Cortex of kidney (tissue), 1 donor: ENCODE data around the gene SCN2B.

Source experiments
- DNase-seq: peaks from one replicate; lab custom pipeline; 2025; lab: John Stamatoyannopoulos, UW

Gene SCN2B, protein sequence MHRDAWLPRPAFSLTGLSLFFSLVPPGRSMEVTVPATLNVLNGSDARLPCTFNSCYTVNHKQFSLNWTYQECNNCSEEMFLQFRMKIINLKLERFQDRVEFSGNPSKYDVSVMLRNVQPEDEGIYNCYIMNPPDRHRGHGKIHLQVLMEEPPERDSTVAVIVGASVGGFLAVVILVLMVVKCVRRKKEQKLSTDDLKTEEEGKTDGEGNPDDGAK

DNA sequence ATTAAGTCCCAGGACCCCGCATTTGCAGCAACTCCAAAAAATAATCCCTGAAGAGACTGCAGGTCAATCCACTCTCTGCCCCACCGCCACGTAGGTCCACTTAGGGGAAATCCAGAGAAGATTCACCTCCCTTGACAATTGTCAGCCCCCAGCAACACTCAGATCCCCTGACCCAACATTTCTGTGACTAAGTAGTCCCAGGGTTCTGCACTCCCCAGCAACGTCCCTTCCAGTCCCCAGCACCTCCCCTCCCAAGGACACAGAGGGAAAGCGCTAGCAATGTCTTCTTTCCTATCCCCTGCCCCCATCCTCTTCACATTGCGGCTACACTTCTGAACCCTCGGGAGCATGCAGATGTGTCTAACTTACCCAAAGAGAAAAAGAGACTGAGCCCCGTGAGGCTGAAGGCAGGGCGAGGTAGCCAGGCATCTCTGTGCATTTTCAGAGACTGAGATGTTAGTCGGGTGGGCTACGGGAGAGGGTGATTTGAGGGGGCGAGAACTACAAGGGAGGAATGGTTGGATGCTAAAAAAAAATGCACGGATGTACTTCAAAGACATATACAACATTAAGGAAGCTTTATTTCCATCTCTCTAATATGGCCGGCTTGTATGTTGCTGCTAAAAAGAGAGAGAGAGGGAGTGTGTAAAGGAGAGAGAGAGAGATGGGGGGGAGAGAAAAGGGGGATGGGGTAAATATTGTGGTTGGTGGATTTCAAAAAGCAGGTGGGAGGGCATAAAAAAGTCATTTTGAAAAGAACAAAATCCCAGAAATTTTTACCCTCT is at the start of gene SCN2B:
SCN2B (minus strand) TSS at position 647 of the 785 bp plus-strand sequence; CDS start at position 439, 208 bp downstream.
- DNase-seq = no peak

DNA sequence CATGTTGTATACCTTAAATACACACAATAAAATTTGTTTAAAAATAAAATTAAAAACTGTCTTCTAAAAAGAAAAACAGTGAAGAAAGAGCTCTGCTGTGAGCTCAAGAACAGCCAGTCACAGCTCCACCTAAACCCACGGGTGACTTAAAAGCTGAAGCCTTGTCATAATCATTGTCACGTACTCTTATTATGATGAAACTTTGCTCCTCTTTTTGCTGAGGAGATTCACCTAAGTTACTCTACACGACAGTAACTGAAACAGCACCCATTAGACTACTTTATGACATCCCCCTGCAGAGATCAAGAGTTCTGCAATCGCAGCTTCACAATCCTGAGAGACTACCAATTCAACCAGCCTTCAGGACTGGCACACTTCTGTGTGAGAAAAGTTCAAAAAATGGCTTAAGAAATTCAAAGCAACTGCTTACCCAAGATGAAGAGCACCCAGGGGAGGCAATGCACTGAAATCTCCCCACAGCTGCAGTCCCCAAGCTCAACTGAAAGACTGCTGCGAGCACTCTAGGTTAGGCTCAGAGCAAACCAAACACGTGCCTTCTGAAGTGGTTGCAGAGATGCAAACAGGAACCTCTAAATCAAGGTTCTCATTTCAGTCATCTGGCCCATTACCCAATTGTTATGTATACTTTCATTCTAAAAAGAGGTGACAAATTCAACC is 48.2 kb upstream of the SCN2B start, which contains the start of gene JAML:
JAML (minus strand) TSS at position 501 of the 678 bp plus-strand sequence. CDS start 10,145 bp downstream, outside the sequence.
- DNase-seq = no peak

DNA sequence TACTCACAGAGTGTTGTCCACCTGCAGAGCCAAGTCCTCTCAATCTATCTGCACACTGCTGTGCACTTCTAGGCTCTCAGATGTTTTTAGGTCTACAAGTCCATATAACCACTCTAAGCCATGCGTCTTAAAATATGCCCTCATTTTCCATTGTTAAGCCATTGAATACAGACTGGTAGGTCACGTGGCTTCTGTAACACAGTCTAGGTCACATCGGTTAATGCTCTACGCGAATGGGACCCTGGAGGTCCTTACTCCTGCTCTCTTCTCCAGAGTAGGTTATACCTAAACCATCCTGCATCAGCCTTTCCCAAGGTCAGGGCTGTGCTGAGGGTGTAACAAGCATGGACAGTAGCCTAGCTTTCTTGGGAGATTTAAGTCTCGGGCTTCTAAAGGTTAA is 47.6 kb upstream of the SCN2B start:
- no peak for DNase-seq

DNA sequence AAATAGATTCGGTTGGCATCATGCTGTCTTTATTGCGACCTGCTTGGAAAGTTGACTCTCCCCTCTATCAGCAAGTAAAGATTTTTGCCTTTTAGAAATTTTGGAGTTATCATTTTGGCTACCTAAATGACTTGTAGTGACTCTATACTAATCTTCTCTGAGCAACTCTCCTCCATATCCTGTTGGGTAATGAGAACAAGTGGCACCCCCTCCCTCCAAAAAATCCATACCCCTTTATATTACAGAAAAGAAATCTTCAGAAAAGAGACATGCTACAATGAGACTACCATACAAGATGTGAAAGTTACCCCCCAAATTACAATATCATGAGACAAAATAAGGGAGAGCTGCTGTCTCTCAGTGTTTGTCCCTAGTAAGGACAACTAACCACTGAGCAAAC is 47.1 kb upstream of the SCN2B start:
- DNase-seq = no peak

DNA sequence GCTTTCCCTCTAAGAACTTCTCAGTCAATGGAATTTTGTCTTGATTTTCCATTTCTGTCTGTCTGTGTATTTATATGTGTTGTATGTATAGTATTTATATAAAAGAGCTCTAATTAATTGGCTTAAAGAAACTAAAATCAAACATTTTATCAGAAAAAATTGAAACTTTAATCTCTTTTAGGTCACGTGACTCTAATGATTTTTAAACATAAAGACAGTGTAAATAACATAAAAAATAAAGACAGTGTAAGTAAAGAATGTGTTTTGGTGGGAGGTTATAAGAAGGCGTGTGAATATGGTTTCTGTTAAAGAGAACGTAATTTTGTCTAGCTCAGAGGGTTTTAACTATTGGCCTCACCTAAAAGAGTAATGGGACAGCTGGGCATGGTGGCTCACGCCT is 46.0 kb upstream of the SCN2B start:
- no peak for DNase-seq

DNA sequence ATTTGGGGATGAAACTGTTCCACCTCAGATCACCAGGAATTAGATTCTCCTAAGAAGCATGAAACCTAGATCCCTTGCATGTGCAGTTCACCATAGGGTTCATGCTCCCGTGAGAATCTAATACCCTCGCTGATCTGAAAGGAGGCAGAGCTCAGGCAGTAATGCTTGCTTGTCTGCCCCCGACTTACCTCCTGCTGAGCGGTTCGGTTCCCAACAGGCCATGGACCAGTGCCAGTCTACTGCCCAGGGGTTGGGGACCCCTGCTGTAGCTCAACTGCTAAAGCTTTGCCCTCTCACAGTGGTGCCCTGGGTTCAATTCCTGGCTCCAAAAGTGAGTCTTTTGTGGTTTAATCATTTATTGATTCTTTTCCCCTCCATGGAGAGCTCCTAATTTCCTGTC is 45.0 kb upstream of the SCN2B start:
- no peak for DNase-seq

DNA sequence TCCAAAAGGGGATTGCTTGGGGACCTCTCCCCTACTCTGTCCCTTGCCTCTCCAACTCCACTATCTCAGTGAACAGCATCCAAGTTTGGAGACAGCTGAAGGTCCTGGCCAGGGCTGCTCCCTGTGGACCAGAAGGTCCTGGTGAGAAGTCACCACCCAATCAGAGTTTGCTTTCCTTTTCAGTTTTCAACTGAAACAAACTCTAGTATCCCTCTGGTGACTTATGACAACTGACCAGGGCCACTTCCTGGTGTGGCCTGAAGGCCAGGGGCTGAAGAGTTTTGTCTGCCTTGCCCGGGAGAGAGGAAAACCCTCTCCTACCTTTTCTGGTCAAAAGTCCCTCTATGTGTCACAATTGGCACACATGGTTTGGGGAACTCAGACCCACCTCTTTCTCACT is 43.3 kb upstream of the SCN2B start:
- no peak for DNase-seq

DNA sequence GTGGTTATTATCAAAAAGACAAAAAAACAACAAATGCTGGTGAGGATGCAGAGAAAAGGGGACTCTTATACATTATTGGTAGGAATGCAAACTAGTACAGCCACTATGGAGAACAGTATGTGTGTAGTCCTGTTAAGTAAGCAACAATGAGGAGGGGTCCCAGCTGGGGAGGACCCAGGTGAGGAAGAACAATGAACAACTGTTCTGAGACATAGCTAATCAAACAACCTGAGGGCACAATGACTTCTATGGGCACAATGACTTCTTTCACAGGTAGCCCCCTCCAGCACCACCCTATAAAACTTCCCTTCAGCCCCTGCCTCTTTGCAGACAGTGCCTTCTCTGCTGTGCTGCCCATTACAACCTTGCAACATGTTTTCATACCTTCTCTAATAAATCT is 42.8 kb upstream of the SCN2B start:
- no peak for DNase-seq

DNA sequence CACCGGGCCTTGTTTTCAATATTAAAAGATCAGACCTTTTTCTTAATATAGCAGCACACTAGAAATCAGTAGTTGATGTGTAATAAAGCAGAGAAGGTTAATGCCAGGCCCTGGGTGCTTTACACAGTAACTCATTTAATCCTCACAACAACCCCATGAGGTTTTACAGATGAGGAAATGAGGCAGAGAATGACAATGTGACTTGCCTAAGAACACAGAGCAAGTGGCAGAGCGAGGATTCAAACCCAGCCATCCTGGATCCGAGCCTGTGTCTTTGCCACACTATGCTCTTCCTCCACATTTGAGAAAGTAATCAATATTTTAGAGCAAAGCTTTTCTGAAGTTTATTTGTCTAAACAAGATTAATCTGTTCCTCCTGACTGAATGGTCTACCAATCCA is 41.1 kb upstream of the SCN2B start:
- no peak for DNase-seq

DNA sequence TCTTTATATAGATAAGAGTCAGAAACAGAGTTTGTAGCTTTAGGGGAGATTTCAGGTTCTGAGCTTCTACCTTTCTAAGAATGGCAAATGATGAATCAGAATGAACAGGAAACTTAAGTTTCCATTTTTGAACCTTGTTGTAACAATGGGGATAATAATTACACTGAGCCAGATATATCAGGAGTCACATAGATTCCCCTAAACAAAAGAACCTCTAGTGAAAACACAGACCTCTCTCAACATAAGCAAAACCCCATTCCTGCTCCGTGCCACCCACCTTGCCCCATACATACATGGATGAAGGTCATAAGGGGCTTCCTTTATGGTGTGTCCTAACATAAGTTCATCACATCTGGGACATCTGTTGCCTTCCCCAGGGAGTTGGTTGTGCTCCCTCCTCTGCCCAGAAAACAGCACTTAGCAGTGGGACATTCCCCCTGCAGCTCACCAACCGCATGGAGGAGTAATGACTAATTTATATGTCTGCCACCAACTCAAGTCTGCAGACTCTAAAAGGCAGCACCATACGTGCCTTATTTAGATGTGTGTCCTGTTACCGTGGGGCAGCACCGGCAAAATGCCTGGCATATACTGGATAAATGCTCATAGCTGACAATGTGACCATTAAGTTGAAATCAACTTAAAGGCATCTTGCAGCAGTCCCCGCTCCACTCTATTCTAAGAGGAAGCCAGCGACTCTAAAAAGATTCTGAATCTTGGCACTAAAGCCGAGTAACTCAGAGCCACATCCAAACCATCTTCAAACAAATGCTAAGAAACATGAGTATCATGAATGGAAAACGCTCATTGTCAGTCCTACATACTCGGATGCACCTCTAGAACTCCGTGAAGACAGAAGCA is 40.4 kb upstream of the SCN2B start:
- DNase-seq = no peak

DNA sequence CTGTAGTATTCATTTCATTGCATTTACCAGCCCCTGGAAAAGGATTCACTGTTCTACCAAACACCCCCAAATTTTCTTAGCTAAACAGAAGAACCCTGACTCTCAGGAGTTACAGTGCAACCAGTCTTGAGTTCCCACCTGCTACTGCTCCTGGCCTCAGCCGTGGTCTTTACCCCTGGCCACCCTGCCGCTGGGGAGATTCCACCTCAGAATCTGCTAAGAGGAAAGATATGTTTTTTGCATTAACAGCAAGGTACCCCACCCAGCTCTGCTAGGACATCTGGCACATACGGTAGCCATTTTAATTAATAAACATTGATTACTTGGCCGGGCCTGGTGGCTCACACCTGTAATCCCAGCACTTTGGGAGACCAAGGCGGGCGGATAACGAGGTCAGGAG is 39.3 kb upstream of the SCN2B start:
- no peak for DNase-seq

DNA sequence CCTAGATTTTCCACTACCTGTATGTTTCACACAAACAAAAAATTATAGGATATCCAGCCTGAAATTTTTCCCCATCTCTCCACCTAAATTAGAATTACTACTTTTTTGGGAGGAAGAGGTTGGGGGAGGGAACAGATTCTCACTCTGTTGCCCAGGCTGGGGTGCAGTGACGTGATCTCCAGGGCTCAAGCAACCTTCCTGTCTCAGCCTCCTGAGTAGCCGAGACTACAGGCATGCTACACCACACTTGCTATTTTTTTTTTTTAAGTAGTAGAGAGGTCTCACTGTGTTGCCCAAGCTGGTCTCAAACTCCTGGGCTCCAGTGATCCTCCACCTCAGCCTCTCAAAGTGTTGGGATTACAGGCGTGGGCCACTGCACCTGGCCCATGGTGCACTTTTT is 38.8 kb upstream of the SCN2B start:
- no peak for DNase-seq

DNA sequence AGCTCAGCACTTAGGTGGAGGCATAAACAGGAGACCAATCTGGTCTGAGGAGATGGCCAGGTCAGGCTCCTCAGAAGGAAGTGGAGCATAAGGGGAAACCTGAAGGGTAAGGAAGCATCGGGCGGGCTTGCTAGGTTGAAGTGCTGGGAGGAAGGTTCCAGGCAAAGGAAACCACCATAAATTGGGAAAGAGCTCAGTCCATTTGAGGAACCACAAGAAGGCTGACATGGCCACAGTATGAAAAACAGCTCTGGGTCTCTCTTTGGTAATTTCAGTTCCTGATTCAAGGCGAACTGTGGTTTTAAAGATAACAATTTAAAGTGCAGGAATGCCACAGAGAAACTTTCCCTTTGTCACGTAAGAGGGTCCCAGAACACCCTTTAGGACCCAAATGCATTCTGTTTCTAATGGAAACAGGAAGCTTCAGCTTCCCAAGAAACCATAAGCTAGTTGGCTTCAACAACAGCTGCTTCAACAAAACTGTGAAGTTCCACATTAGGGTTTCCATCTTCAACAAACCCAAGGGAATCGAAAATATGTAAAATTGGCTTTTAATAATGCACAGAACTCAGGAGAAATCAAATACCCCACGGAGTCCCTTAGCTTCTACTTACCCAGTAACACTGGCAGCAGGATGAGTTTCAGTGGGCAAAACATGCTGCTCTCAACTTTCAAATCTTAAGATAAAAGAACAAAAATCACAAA is 37.9 kb upstream of the SCN2B start:
- DNase-seq = no peak

DNA sequence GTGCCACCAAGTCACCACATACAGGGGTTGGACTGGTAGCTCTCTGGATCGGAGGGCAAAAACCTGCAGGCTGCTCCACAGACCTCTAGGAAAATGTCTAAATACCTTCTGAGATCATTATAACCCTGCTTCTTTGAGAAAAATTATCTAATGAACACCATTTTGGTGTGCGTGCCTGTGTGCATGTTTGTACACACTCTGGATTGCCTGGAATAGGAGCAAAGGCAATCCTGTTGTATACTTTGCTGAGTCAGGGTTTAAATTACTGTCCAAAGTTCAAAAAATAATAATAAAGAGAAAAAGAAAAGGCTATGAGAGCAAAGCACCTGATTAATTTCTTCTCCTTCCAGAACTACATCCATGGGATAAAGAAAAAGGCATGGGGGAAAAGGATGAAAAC is 37.3 kb upstream of the SCN2B start:
- no peak for DNase-seq

DNA sequence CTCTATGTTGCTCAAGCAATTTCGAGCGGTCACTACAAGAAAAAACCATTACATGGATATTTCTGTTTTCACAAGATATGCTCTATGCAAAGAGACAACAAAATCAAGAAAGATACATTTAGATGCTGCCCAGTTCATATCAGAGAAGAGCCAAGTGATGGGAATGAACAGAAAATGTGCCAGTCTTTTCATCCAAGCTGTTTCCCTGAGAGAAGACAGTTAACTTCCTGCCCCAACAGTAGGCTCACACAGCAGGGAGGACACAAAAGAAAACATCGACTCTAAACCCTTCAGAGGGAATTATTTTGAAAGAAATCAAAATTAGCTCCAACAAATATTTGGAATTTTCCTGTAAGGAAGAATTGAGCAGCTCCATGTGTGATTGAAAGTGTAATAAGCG is 36.8 kb upstream of the SCN2B start:
- DNase-seq = no peak

DNA sequence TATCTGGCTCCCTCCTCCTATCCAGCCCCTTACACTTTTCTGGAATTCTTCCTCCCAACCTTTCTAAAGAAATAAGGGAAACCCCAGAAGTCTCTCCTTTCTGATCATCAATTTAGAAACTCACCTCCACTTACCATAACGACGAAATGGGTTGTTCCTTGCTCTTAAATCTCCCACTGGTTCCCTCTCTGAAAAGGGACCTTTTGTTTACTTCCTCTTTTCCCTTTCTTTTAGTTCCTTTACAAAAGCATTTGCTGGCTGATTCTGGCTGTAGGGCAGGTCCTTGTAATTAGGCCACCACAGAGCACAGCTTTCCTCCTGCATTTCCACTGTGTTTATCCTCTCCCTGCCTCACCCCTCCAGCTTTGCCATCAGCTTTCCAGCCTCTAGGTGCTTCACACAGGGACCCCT is 36.3 kb upstream of the SCN2B start:
- DNase-seq = no peak

DNA sequence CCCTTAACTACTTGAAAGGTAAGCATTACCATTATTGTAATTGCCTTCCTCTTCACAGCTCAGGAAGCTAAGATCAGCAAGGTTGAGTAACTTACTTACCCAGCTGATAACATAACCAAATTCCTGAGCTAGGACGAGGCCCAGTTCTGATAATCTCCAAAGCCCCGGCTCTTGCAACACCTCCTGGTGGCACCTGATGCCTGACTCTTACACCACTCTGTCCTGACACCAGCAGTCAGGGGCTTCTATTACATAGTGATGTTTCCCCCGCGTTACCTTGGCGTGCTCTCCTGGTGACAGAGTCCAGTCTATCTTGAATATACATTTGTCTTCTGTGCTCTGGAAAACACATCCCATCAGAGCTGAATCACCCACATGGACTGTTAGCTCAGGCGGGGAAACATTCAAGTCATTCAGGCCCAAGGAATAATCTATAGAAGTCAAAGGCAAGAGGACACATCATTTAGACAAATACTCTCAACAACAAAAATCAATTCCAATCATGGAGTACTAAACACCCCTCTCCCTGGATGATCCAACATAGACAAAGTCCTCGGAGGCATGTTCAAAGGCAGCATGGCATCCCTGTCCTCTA is 35.8 kb upstream of the SCN2B start:
- DNase-seq = no peak

DNA sequence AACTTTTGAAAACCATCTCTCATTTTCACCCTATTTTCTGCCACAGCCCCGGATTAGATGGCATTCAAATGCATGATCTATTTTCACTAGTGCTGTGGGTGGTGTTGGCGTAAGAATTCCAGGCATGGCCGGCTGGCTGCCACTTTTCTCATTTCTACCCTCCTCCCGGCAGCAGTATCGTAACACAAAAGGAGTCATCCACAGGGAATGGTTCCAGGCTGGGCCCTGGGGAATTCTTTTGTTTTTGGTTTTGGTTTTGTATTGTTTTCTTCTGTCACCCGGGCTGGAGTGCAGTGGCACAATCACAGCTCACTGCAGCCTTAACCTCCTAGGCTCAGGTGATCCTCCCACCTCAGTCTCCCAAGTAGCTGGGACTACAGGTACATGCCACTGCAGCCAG is 34.6 kb upstream of the SCN2B start:
- no peak for DNase-seq

DNA sequence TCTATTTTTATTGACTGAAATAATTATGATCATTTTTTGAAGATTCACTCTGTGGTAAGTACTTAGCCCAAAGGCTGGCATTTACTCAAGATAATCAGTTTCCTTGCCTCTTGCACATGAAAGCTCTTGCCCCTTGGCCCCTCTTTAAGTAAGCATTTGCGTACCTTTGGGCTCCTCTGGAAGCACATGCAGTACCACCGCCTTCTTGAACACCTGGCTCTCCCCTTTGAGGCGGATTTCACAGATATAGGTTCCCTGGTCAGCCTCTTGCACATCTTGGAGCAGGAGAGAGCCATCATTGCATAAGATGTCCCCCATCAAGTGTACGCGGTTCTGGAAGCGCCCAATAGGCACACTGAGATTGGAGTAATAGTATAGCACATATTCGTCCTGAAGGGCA is 33.9 kb upstream of the SCN2B start:
- no peak for DNase-seq

DNA sequence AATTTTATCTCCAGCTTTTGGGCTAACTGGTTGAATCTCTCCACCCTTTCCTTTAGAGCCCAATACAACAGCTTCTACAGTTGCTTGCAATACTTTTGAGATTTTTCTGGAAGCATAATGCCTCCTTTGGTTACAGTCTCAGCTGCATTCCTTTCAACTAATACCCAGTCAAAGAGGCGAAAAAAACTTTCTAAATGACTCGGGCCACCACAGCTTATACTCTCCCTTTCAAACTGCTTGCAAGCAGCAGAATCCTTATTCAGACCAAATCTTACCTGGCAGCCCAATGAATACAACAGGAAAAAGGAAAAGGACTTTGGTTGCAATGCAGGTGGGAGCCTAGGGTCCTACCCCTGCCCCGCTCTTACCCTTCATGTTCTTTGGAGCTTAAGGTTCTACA is 32.6 kb upstream of the SCN2B start:
- DNase-seq = no peak

DNA sequence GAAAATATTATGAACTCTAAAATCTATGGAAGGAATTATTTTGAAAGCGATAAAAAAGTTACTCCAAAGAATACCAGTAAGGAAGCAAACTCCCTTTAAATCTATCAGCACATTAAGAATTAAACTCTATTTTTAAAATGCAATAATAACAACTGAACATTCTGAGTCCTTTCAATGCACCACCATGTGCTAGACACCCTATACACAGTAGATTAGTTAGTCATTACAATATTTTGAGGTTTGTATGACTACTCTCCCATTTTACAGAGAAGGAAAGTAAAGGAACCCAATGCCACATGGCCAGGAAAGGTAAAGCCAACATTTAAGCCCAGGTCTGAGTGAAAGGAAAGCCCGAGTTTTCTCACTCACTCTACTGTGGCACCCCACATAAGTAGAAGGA is 30.6 kb upstream of the SCN2B start:
- no peak for DNase-seq
